ENCODE measurements around the gene UNKL.

DNA sequence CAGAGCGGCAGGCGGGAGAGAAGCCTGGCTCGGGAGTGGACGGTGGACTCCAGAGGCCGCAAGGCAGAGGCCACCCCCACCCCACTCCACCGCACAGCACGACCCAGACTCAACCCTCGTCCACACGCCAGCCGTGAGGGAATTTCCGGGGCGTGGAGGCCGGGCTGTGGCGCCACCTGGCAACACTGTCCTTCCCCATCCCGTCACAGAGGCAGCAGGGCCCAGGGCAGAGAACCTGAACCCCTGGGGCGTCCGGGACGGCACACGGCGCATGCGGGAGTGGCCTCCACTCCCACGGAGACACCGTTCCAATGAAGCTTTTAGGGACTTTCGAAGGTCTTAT lies 39.2 kb downstream of the UNKL start:
- TF ChIP-seq CTCF (IDR thresholded peaks at IDR 0.05; ENCODE audit: insufficient read depth, low read length, poor library complexity, severe bottlenecking) (no peak), EZH2phosphoT487 (conservative IDR thresholded peaks at IDR 0.05; ENCODE audit: low read length) (no peak)
